22Rv1 (cell line): ENCODE measurements around the gene TMEM37.

Experiments used
- H3K27ac ChIP-seq: fragments of 450-650 bp; 2 replicates; pipeline ENCODE4 v1.5.1; 2017
- ZFX ChIP-seq: fragments of 450-650 bp; IDR thresholded peaks from 2 replicates; pipeline ENCODE4 v1.6.1; 2017; ENCODE audit warnings: antibody characterized with exemption, borderline replicate concordance
- TF ChIP-seq, protein P1 (sequence below): fragments of 450-650 bp; IDR thresholded peaks from 2 replicates; pipeline ENCODE4 v1.5.1; 2017; ENCODE audit warnings: mild to moderate bottlenecking

The TMEM37 gene

DNA sequence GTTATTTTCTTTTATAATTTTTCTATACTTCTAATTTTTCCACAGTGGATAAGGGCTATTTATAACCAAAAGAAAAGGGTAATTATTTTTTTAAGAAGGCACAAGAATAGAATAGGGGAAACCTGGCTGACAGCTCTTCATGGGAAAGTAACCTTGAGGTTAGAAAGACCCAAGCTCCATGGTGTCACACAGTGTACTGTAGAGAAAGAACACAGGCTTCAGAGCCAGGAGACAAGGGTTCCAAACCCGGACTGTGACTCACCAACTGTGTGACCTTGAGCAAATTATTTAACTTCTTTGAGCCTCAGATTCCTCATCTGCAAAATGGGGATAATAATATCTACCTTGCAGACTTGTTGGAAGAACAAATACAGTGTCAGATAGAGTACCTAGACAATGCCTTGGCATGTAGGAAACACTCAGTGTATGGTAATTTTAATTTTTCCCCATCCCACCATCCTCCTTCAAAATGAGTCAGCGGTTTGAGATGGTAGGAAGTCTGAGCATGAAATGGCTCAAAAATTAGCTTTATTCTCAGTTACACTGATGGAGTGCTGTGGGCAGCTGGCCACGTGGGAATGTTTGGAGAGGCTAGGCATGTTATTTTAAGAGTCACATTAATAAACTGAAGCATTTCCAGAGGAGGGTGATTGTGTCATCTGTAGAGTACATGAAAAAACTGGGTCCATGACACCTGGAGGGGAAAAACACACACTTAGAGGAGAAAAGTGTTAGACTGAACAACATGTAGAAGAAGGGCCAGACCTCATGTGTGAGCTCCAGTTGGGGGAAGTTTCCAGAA is 36.7 kb downstream of the TMEM37 start:
- TF ChIP-seq, protein P1, sequence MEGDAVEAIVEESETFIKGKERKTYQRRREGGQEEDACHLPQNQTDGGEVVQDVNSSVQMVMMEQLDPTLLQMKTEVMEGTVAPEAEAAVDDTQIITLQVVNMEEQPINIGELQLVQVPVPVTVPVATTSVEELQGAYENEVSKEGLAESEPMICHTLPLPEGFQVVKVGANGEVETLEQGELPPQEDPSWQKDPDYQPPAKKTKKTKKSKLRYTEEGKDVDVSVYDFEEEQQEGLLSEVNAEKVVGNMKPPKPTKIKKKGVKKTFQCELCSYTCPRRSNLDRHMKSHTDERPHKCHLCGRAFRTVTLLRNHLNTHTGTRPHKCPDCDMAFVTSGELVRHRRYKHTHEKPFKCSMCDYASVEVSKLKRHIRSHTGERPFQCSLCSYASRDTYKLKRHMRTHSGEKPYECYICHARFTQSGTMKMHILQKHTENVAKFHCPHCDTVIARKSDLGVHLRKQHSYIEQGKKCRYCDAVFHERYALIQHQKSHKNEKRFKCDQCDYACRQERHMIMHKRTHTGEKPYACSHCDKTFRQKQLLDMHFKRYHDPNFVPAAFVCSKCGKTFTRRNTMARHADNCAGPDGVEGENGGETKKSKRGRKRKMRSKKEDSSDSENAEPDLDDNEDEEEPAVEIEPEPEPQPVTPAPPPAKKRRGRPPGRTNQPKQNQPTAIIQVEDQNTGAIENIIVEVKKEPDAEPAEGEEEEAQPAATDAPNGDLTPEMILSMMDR, result no peak
- TF ChIP-seq ZFX, result no peak
- H3K27ac ChIP-seq, result no peak overlapping the region

DNA sequence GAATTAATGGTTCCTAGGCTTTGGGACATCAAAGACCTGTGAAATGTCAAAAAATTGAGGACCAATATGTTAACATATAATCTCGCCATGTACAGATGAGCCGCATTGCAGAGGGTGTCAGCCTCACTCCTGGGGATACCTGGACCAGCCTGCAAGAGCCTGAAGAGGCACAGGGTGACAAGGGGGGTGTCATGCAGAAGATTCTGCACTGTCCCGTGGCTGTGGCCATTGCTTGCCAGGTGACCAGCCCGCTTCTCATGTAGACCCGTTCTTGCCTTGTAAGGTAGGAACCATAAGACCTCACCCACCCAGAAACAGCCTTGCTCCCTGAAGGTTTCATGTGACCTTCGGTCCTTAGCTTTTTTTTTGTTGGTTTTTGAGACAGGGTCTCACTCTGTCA is 37.5 kb downstream of the TMEM37 start:
- no peak for TF ChIP-seq ZFX
- TF ChIP-seq, protein P1, result no peak
- H3K27ac ChIP-seq, result no peak overlapping the region

DNA sequence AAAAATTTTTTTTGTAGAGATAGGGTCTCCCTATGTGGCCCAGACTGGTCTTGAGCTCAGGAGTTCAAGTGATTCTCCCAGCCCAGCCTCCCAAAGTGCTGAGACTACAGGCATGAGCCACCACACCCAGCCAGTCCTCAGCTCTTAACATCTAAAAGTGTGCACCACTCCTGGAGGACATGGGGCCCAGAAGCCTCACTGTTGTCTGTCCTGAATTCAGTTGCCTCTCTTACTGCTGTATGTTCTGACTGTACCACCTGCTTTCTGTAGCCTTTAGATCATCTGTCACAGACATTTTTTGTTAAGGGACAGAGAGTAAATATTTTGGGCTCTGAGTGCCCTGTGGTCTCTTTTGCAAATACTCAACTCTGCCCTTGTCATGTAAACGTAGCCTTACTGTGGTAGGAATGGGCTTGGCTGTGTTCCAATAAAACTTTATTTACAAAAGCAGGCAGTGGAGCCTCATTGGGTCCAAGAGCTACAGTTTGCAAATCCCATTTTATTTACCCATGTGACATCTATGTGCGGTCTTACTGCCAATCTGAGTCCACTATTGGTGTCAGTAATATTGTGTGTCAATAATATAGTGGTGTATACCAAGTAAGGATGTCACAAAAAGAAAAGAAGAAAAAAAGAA is 38.1 kb downstream of the TMEM37 start:
- no peak for TF ChIP-seq ZFX
- TF ChIP-seq, protein P1, result no peak
- H3K27ac ChIP-seq, result no peak overlapping the region

DNA sequence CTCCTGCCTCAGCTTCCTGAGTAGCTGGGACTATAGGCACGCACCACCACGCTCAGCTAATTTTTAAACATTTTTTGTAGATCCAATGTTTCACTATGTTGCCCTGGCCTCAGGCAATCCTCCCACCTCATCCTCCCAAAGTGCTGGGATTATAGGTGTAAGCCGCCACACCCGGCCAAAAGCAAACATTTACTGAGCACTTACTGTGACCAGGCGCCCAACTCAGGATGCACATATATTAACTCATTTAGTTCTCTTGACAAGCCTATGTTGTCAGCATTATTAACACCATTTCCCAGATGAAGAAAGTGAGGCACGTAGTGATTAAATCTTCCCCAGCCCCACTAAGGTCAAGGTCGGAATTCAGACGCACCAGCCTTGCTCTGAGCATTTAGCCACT is 41.1 kb downstream of the TMEM37 start:
- H3K27ac ChIP-seq, result no peak overlapping the region
- TF ChIP-seq, protein P1, result no peak
- TF ChIP-seq ZFX, result no peak

DNA sequence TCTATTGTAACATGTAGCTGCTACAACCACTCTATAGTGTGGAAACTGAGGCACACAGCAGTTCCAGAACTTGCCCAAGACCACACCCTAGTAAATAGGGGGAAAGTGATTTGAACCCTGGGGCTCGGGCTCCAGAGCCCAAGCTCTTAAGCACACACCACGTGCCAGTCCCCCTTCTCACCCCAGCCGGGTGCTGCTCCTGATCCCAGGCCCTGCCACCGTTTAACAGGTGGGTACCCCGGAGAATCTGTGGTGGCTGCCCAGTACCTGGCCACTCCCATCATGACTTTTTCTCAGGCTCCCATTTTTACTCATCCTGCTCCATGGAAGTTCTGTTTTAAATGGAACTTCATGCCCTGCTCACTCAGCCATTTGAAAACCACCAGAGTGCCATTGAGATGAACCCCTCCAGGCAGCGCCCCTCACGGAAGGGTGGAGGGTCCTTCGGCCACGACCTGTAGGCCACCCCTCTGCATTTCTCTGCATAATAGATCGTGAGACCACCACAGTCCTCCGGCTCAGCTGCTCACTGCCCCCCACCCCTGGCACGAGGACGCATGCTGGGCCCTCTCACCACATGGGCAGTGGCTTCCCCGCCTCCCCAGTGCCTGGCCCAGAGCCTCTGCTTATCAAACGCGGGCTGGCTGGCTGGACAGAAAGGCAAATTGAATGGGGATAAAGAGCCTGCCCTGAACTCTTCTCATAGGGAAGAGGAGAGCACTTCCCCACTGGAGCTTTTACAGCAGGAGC is 42.1 kb downstream of the TMEM37 start:
- no peak for TF ChIP-seq ZFX
- TF ChIP-seq, protein P1, result no peak
- no peak overlapping the region for H3K27ac ChIP-seq

DNA sequence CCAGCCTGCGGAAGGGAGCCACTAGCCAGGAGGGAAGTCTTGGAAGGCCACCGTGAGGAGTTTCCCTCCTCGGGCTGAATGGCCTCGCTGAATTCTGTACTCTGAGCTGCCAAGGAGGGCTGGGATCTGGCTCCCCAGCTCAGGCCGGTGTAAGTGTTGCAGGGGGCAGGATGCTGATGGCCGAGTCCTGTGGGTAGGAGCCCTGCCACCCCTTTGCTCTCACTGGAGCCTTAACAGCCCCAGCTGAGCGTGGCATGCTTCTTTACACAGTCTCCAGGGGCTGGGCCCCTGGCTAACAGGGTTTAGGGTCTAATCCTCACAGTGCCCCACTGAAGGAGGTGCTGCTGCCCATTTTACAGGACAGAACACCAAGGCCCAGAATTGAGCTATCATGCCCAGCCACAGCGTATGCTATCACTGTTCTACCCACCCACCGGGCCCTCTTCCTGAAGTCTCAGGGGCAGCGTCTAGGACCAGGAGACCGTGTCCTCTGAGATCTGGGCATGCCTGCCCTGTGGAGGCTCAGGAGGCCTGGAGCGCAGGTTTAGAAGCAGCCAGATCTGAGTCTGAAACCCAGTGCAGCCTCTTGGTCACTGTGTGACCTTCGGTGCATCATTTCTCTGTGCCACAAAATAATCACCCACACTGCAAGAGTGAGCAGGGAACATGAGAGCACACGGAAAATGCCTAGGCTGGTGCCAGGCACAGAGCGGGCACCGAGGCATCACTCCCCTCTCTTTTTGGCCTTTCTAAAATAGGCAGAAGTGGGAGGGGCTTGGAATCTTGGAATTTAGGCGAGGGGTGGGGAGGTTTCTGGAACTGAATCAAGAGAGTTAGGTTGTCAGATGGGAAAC is 42.9 kb downstream of the TMEM37 start:
- no peak for TF ChIP-seq ZFX
- TF ChIP-seq, protein P1, result no peak
- H3K27ac ChIP-seq, result no peak overlapping the region
